ENCODE results near the gene PRG2. TPM values are rescaled to one million over a fixed set of nuclear protein-coding genes. Genes with fewer than 3 reads are reported as not detected.
"Not testable (repeated sequence)": the region's sequence is repeated elsewhere in the genome, so short reads cannot be mapped to it uniquely, and the experiment has no call there.

The PRG2 gene
- total RNA-seq, 1 experiment from 2014 or later = not detected

- ATAC-seq = no peak
- H3K27ac ChIP-seq (ENCODE audit: low read length) = no peak overlapping the region
Measured at GRCh38 chr11:57361926-57362325, 28.5 kb downstream of the PRG2 start.

DNA sequence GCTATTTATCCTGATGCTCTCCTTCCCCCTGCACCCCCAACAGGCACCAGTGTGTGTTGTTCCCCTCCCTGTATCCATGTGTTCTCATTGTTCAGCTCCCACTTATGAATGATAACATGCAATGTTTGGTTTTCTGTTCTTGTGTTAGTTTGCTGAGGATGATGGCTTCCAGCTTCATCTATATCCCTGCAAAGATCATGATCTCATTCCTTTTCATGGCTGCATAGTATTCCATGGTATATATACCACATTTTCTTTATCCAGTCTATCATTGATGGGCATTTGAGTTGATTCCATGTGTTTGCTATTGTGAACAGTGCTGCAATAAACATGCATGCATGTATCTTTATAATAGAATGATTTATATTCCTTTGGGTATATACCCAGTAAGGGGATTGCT is 29.0 kb downstream of the PRG2 start:
- intact Hi-C loops (cut with micrococcal nuclease; ENCODE audit: unreplicated experiment); H3K27me3 ChIP-seq (ENCODE audit: control insufficient read depth, insufficient read depth, low read length); DNase-seq (ENCODE audit: low read depth, low spot score); H3K27ac ChIP-seq (ENCODE audit: low read length); H3K4me3 ChIP-seq (ENCODE audit: low read depth in 2 of 2, low read length in 2 of 2); H3K9me3 ChIP-seq (ENCODE audit: control insufficient read depth, insufficient read depth, low read depth, low read length); POLR2A ChIA-PET; H3K36me3 ChIP-seq (ENCODE audit: control insufficient read depth, insufficient read depth, low read length); BruUV-seq (replicated peaks); in situ Hi-C loops (cut with HindIII; ENCODE audit: low pct_unique_long_range_greater_than_20kb, low sequenced_read_pairs); ATAC-seq; H3K4me1 ChIP-seq (ENCODE audit: control insufficient read depth, insufficient read depth, low read length): not testable (repeated sequence)
- CTCF ChIA-PET = interaction anchor here (0.7 kb wide), 1 partner anchor 97 kb away, joined by 3 read pairs; no protein-coding TSS in a partner anchor

More at GRCh38 chr11:57361926-57362325, 28.5 kb downstream of the PRG2 start:
- TF ChIP-seq, protein P1, sequence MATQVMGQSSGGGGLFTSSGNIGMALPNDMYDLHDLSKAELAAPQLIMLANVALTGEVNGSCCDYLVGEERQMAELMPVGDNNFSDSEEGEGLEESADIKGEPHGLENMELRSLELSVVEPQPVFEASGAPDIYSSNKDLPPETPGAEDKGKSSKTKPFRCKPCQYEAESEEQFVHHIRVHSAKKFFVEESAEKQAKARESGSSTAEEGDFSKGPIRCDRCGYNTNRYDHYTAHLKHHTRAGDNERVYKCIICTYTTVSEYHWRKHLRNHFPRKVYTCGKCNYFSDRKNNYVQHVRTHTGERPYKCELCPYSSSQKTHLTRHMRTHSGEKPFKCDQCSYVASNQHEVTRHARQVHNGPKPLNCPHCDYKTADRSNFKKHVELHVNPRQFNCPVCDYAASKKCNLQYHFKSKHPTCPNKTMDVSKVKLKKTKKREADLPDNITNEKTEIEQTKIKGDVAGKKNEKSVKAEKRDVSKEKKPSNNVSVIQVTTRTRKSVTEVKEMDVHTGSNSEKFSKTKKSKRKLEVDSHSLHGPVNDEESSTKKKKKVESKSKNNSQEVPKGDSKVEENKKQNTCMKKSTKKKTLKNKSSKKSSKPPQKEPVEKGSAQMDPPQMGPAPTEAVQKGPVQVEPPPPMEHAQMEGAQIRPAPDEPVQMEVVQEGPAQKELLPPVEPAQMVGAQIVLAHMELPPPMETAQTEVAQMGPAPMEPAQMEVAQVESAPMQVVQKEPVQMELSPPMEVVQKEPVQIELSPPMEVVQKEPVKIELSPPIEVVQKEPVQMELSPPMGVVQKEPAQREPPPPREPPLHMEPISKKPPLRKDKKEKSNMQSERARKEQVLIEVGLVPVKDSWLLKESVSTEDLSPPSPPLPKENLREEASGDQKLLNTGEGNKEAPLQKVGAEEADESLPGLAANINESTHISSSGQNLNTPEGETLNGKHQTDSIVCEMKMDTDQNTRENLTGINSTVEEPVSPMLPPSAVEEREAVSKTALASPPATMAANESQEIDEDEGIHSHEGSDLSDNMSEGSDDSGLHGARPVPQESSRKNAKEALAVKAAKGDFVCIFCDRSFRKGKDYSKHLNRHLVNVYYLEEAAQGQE (IDR thresholded peaks at IDR 0.05; ENCODE audit: insufficient read depth in 1 of 2, low read depth in 2 of 2, low read length in 1 of 2) = no peak
- BruUV-seq (replicated peaks) = no TSS peak
- intact Hi-C loops (cut with micrococcal nuclease; ENCODE audit: unreplicated experiment) (no loop called here), in situ Hi-C loops (cut with HindIII; ENCODE audit: low pct_unique_long_range_greater_than_20kb, low sequenced_read_pairs) (no loop called here)
- DNase-seq (ENCODE audit: low read depth, low spot score) = no peak
- POLR2A ChIA-PET = interaction anchor here (0.5 kb wide), 1 partner anchor 282 kb away, joined by 5 read pairs; no protein-coding TSS in a partner anchor
- Histone ChIP-seq H3K27me3 (ENCODE audit: control insufficient read depth, insufficient read depth, low read length) (no peaks in the 10 kb centered on the region; the same call in 1 of the 2 replicates), H3K4me1 (ENCODE audit: control insufficient read depth, insufficient read depth, low read length) (0 out of 2 replicates have a peak, but pooled peaks cover 7% of the 10 kb centered on the region), H3K9me3 (ENCODE audit: control insufficient read depth, insufficient read depth, low read depth, low read length) (no peaks in the 10 kb centered on the region), H3K4me3 (ENCODE audit: low read depth in 2 of 2, low read length in 2 of 2) (no peak overlapping the region), H3K36me3 (ENCODE audit: control insufficient read depth, insufficient read depth, low read length) (no peaks in the 10 kb centered on the region)
- CTCF ChIA-PET = no interaction called here

GRCh38 chr11:57360991-57361390 is 29.5 kb downstream of the PRG2 start:
- no peaks in the 10 kb centered on the region; the same call in 1 of the 2 replicates for H3K27me3 ChIP-seq (ENCODE audit: control insufficient read depth, insufficient read depth, low read length)
- H3K9me3 ChIP-seq (ENCODE audit: control insufficient read depth, insufficient read depth, low read depth, low read length) = no peaks in the 10 kb centered on the region
- BruUV-seq (replicated peaks) = no TSS peak
- ATAC-seq (no peak), DNase-seq (ENCODE audit: low read depth, low spot score) (no peak)
- H3K4me1 ChIP-seq (ENCODE audit: control insufficient read depth, insufficient read depth, low read length) = 0 out of 2 replicates have a peak, but pooled peaks cover 7% of the 10 kb centered on the region
- in situ Hi-C loops (cut with HindIII; ENCODE audit: low pct_unique_long_range_greater_than_20kb, low sequenced_read_pairs) = no loop called here
- TF ChIP-seq, protein P1 (IDR thresholded peaks at IDR 0.05; ENCODE audit: insufficient read depth in 1 of 2, low read depth in 2 of 2, low read length in 1 of 2) = no peak
- no peak for TF ChIP-seq POLR2AphosphoS5 (IDR thresholded peaks at IDR 0.05; ENCODE audit: low read depth, low read length)
- TF ChIP-seq, protein P2, sequence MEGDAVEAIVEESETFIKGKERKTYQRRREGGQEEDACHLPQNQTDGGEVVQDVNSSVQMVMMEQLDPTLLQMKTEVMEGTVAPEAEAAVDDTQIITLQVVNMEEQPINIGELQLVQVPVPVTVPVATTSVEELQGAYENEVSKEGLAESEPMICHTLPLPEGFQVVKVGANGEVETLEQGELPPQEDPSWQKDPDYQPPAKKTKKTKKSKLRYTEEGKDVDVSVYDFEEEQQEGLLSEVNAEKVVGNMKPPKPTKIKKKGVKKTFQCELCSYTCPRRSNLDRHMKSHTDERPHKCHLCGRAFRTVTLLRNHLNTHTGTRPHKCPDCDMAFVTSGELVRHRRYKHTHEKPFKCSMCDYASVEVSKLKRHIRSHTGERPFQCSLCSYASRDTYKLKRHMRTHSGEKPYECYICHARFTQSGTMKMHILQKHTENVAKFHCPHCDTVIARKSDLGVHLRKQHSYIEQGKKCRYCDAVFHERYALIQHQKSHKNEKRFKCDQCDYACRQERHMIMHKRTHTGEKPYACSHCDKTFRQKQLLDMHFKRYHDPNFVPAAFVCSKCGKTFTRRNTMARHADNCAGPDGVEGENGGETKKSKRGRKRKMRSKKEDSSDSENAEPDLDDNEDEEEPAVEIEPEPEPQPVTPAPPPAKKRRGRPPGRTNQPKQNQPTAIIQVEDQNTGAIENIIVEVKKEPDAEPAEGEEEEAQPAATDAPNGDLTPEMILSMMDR (IDR thresholded peaks at IDR 0.05) = no peak
- intact Hi-C loops (cut with micrococcal nuclease; ENCODE audit: unreplicated experiment) = no loop called here
- no peaks in the 10 kb centered on the region for H3K36me3 ChIP-seq (ENCODE audit: control insufficient read depth, insufficient read depth, low read length)
- POLR2A ChIA-PET = no interaction called here
- H3K4me3 ChIP-seq (ENCODE audit: low read depth in 2 of 2, low read length in 2 of 2) = no peak overlapping the region
- CTCF ChIA-PET = interaction anchor here (0.7 kb wide), 3 partner anchors 11 to 97 kb away, joined by 3 to 5 read pairs (median 3); no protein-coding TSS in a partner anchor
- H3K27ac ChIP-seq (ENCODE audit: low read length) = no peak overlapping the region

Data from Panc1 (cell line).